ENCODE data around the gene RAD23B.
"Not testable (repeated sequence)": the region's sequence is repeated elsewhere in the genome, so short reads cannot be mapped to it uniquely, and the experiment has no call there.

RAD23B gene

DNA sequence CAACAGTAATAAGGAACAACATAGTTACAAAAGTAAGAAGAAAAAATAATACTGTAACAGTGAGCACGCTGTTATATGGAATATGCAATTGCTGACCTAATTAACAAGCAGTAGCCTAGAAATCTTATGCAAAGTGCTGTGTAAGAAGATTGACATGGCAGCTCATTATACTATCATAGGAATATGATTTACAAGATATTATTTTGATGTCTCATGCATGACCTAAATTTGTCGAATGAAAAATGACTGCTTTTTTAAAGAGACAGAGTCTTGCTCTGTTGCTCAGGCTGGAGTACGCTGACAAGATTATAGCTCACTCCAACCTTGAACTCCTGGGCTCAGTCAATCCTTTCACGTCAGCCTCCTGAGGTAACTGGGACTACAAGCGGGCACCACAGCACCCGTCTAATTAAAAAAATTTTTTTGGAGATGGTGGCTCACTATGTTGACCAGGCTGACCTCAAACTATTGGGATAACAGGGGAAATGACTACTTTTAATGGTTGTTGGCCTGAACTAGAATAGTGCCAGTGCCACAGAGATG, 10.5 kb downstream of the RAD23B start:
- DNase-seq (ENCODE audit: low read depth in 3 of 3) = no peak

DNA sequence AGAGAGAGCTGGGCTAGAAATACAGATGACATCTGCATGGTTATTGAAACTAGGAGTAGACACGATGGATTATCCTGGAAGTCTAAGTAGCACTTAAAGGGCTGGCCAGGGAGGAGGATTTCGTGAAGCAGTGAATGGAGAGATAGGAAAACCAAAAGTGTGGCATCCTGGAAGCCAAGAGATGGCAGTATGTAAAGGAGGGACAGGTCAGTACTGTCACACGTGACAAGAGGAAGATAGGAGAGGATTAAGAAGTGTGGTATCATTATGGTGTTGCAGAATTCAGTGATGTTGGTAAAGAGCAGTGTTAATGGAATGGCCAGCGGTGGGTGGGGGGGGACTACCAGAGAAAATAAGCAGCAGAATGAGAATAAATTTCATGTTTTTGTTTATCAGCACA, 11.7 kb downstream of the RAD23B start:
- no peak for DNase-seq (ENCODE audit: low read depth in 3 of 3)

- DNase-seq (ENCODE audit: low read depth in 3 of 3) = no peak
Measured at GRCh38 chr9:107295995-107296394, 12.9 kb downstream of the RAD23B start.

DNA sequence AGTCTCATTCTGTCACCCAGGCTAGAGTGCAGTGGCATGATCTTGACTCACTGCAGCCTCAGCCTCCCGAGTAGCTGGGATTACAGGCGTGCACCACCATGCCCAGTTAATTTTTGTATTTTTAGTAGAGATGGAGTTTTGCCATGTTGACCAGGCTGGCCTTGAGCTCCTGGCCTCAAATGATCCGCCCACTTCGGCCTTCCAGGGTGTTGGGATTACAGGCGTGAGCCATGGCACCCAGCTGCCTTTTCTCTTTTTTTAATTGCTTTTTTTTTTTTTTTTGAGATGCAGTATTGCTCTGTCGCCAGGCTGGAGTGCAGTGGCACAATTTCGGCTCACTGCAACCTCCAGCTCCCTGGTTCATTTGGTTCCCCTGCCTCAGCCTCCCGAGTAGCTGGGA, 13.5 kb downstream of the RAD23B start:
- not testable (repeated sequence) for DNase-seq (ENCODE audit: low read depth in 3 of 3)

- DNase-seq (ENCODE audit: low read depth in 3 of 3) = no peak
Measured at GRCh38 chr9:107299437-107299836, 16.4 kb downstream of the RAD23B start.

- DNase-seq (ENCODE audit: low read depth in 3 of 3) = no peak
Measured at GRCh38 chr9:107306308-107306707, 23.2 kb downstream of the RAD23B start.

- DNase-seq (ENCODE audit: low read depth in 3 of 3) = no peak
Measured at GRCh38 chr9:107307331-107307730, 24.3 kb downstream of the RAD23B start.

- no peak for DNase-seq (ENCODE audit: low read depth in 3 of 3)
Measured at GRCh38 chr9:107308461-107308860, 25.4 kb downstream of the RAD23B start.

- DNase-seq (ENCODE audit: low read depth in 3 of 3) = no peak
Measured at GRCh38 chr9:107309271-107309670, 26.2 kb downstream of the RAD23B start.

- no peak for DNase-seq (ENCODE audit: low read depth in 3 of 3)
Measured at GRCh38 chr9:107312376-107313050, 29.4 kb downstream of the RAD23B start.

GRCh38 chr9:107313555-107314096, 30.5 kb downstream of the RAD23B start:
- DNase-seq (ENCODE audit: low read depth in 3 of 3) = no peak

DNA sequence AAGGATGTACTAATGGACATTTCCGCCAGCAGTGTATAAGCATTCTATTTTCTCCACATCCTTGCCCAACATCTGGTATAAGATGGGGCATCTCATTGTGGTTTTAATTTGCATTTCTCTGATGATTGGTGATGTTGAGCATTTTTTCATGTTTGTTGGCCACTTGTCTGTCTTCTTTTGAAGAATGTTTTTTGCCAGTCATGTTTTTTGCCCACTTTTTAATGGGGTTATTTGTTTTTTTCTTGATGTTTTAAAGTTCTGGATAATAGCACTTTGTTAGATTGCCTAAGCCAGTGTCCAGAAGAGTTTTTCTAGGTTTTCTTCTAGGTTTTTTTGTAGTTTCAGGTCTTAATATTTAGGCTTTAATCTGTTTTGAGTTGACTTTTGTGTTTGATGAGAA, 31.7 kb downstream of the RAD23B start:
- DNase-seq (ENCODE audit: low read depth in 3 of 3) = no peak

- DNase-seq (ENCODE audit: low read depth in 3 of 3) = no peak
Measured at GRCh38 chr9:107316795-107317661, 33.9 kb downstream of the RAD23B start.

DNA sequence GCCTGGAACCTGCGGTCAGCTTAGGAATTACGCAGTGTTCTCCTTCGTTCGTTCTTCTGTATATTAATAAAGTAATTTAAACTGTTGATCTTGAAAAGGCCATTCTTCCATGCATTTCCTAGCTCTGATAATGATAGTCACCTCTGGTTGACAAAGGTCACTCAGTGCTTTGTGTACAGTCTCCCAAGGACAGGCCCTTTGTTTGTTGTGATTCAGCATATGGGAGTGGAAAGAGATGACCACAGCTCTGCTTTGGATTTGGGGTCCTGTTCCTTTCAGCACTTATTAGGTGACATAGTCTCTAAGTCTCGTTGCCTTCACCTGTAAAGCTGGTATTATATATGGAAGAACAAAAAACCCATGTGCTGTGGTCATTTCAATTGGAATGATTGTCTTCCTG, 39.6 kb downstream of the RAD23B start:
- no peak for DNase-seq (ENCODE audit: low read depth in 3 of 3)

GRCh38 chr9:107323836-107324585, 40.9 kb downstream of the RAD23B start:
- no peak for DNase-seq (ENCODE audit: low read depth in 3 of 3)

- no peak for DNase-seq (ENCODE audit: low read depth in 3 of 3)
Measured at GRCh38 chr9:107325842-107326241, 42.8 kb downstream of the RAD23B start.

- no peak for DNase-seq (ENCODE audit: low read depth in 3 of 3)
Measured at GRCh38 chr9:107328510-107328909, 45.4 kb downstream of the RAD23B start.

- DNase-seq (ENCODE audit: low read depth in 3 of 3) = no peak
Measured at GRCh38 chr9:107330420-107330819, 47.3 kb downstream of the RAD23B start.

DNA sequence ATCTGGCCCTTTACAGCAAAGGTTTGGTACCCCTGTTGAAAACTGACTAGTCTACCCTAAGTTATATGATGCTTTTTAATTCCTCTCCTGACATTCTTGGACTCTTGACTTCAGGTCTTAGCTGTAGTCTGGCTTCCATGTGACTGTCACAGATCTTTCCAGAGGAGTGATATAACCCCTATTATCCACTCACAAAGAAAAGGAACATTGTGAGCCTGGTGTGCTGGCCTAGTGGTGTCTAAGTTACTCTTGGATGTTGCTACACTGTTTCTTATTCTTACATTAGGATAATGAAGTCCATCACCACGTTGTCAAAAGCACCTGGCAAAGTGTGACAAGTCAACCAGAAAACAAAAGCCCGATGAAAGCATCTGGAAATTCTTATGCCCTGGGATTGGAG, 49.8 kb downstream of the RAD23B start:
- no peak for DNase-seq (ENCODE audit: low read depth in 3 of 3)

DNA sequence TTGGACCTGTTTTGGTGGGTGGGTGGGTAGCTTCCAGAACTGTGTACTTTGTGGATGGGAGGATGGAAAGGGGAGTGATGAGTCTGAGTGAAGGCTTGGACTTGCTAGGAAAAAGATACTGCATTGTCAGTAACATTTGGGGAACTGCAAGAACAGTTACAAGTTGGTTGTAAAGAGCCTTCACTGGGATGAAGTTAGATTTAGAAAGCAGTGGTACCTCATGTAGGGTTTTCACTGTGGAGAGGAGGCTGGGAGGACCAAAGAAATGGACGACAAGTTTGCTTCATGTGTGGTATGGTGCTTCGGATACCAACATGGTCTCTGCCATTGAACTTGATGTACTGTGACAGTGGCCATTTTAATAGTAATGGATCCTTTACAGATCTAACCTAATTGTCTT, 50.3 kb downstream of the RAD23B start:
- no peak for DNase-seq (ENCODE audit: low read depth in 3 of 3)

GRCh38 chr9:107334103-107334776, 51.2 kb downstream of the RAD23B start:
- DNase-seq (ENCODE audit: low read depth in 3 of 3) = no peak
